Kidney (tissue), 14 donors: ENCODE measurements around the gene HDAC2. TPM values are rescaled to one million over a fixed set of nuclear protein-coding genes. Genes with fewer than 3 reads are reported as not detected.

Experiments used
- DNase-seq, 5 donors: peaks; one replicate each; pipeline ENCODE4 v3.0.0-alpha.2; 2013 to 2020
- FAIRE-seq: peaks from 2 replicates; lab custom pipeline; 2012; peaks lifted over from hg19 to GRCh38; lab: Jason Lieb, UNC
- H3K27ac ChIP-seq, 2 donors: one replicate each; pipeline ENCODE4 v1.7.0; 2013; ENCODE audit warnings: low read depth in 2 of 2, low read length in 2 of 2, inconsistent platforms in 1 of 2
- H3K27me3 ChIP-seq: one replicate; pipeline ENCODE4 v1.7.1; 2013; ENCODE audit warnings: low read length, inconsistent platforms; ENCODE audit not compliant: control insufficient read depth, insufficient read depth
- H3K36me3 ChIP-seq, 3 donors: one replicate each; pipeline versions ENCODE4 v1.7.0 to v1.7.1; 2013; ENCODE audit warnings: low read length in 3 of 3, control low read depth in 1 of 3, inconsistent platforms in 1 of 3; ENCODE audit not compliant: insufficient read depth in 3 of 3, control insufficient read depth in 2 of 3
- H3K4me1 ChIP-seq, 3 donors: one replicate each; pipeline versions ENCODE4 v1.7.0 to v1.7.1; 2013; ENCODE audit warnings: low read length in 3 of 3, inconsistent platforms in 1 of 3, low read depth in 1 of 3; ENCODE audit not compliant: control insufficient read depth in 2 of 3, insufficient read depth in 2 of 3
- H3K4me3 ChIP-seq, 3 donors: one replicate each; pipeline versions ENCODE4 v1.7.0 to v1.8.1; 2013; ENCODE audit warnings: low read length in 3 of 3, control low read depth in 1 of 3, inconsistent platforms in 1 of 3
- H3K9ac ChIP-seq, 3 donors: one replicate each; pipeline versions ENCODE4 v1.7.0 to v1.7.1; 2013; ENCODE audit warnings: low read length in 3 of 3, control low read depth in 1 of 3, inconsistent platforms in 1 of 3
- H3K9me3 ChIP-seq, 3 donors: one replicate each; pipeline versions ENCODE4 v1.7.0 to v1.7.1; 2013; ENCODE audit warnings: low read length in 3 of 3, control low read depth in 1 of 3, inconsistent platforms in 1 of 3; ENCODE audit not compliant: control insufficient read depth in 2 of 3, insufficient read depth in 1 of 3
- intact Hi-C: fragments of 100-400 bp; cut with DNase I; formaldehyde crosslinking; loops from one replicate; pipeline ENCODE4 v1.11.1; 2022
- polyA plus RNA-seq: library from polyadenylated mRNA; stranded (reverse); fragments of 350-450 nt; fragmentation: Illumina TruSeq; extraction: RNeasy Lipid Tissue Mini Kit (QIAGEN cat#74804); gene quantifications from one replicate; pipeline ENCODE4 v1.2.3, GENCODE V29; 2014; ENCODE audit warnings: low read depth, low replicate concordance; ENCODE audit not compliant: insufficient read depth
- total RNA-seq: library from RNA; stranded (reverse); fragmentation: NEBNext Ultra II Directional; extraction: Animal tissue kit (Norgen Biotek cat#: 25700); gene quantifications from one replicate; pipeline ENCODE4 v1.2.1, GENCODE V29; 2021
- TF ChIP-seq, protein P1 (sequence below): IDR thresholded peaks from 3 replicates; pipeline ENCODE4 v1.5.1; 2012; ENCODE audit warnings: mild to moderate bottlenecking, moderate library complexity, borderline replicate concordance; ENCODE audit not compliant: insufficient read depth; ENCODE audit errors: extremely low read depth
- donor health status: control.
- donor health status: control.
- donor health status: control.
- donor health status: control.
- donor health status: control.
- donor health status: DM: yes; HTN: yes; CAD: no.
- donor health status: Normal renal cell carcinoma (clear cell type).

The HDAC2 gene
- total and polyA plus RNA-seq, 2 donors from 2014 or later = 51.9 to 59.1 TPM

DNA sequence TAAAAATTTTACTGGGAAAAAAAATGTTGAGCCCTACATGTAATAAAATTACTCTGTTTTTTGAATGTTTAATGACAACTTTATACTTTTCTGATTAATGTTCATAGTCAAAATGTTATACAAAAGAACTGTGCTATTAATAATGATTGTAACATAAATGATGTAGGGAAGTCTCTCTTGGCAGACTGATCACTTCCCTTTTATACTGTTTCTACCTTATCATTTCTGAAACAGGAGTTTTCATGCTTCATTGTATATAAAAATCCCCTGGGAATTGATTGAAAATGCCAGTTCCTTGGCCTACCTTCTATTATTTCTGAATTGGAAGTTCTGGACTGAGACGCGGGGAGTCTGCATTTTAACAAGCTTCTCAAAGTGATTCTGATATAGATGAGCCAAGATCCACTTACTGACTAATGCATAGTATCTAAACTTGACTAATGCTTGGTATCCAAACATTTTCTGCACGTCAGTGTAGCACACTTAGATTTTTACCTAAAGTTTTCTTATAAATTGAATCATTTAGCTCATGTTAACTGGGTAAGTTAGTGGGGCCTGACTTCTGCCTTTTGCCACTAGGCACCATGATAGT, 7.2 kb upstream of the HDAC2 start:
- Histone ChIP-seq H3K27ac (no peak overlapping the region), H3K27me3 (no peaks in the 10 kb centered on the region), H3K4me3 (no peak overlapping the region), H3K9me3 (no peaks in the 10 kb centered on the region), H3K4me1 (no peaks in the 10 kb centered on the region), H3K36me3 (no peaks in the 10 kb centered on the region), H3K9ac (no peak overlapping the region)
- DNase-seq = no peak
- intact Hi-C loops = no loop called here
- TF ChIP-seq, protein P1, sequence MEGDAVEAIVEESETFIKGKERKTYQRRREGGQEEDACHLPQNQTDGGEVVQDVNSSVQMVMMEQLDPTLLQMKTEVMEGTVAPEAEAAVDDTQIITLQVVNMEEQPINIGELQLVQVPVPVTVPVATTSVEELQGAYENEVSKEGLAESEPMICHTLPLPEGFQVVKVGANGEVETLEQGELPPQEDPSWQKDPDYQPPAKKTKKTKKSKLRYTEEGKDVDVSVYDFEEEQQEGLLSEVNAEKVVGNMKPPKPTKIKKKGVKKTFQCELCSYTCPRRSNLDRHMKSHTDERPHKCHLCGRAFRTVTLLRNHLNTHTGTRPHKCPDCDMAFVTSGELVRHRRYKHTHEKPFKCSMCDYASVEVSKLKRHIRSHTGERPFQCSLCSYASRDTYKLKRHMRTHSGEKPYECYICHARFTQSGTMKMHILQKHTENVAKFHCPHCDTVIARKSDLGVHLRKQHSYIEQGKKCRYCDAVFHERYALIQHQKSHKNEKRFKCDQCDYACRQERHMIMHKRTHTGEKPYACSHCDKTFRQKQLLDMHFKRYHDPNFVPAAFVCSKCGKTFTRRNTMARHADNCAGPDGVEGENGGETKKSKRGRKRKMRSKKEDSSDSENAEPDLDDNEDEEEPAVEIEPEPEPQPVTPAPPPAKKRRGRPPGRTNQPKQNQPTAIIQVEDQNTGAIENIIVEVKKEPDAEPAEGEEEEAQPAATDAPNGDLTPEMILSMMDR = no peak
- FAIRE-seq = no peak

DNA sequence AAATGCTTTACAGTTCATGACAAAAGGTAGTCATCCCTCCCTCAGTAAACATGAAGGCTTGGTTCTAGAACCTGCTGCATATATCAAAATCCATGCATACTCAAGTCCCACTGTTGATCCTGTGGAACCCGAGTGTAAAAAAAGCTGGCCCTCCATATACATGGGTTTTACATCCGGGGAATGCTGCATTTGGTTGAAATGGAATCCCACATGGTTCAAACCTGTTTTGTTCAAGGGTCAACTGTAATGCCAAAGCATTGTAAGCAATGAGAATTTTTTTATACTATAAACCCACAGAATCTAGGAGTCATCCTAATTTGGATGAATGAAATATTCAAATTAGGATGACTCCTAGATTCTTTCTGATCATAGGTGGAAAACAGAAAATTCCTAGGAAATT, 5.9 kb upstream of the HDAC2 start:
- Histone ChIP-seq H3K27me3 (no peaks in the 10 kb centered on the region), H3K27ac (no peak overlapping the region), H3K9ac (no peak overlapping the region), H3K9me3 (no peaks in the 10 kb centered on the region), H3K36me3 (no peaks in the 10 kb centered on the region), H3K4me3 (no peak overlapping the region), H3K4me1 (no peaks in the 10 kb centered on the region)
- intact Hi-C loops = no loop called here
- TF ChIP-seq, protein P1 = no peak
- DNase-seq (no peak), FAIRE-seq (no peak)

DNA sequence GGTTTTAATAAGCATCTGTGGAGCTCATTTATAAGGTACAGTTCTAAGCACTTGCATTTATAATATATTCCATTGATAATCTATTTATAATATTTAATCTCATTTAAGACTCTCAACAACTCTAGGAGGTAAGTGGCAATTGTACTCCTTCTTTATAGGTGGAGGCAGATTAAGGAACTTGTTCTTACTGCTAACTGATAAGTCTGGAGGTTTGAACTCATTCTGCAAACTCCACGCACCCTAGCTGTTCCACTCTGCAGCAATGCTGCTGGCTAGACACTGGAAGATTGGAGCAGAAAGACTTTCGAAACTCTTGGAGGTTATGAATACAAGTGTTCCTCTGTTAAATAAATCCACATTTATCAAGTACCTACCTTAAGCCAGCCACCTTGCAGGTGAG, 793 bp upstream of the HDAC2 start:
- H3K36me3 ChIP-seq = no peaks in the 10 kb centered on the region
- DNase-seq (peak in 2 of 5 donors; percentile 12 to 41), FAIRE-seq (no peak)
- TF ChIP-seq, protein P1 = no peak
- intact Hi-C loops = no loop called here
- no peaks in the 10 kb centered on the region for H3K27me3 ChIP-seq
- no peak overlapping the region for H3K27ac ChIP-seq
- H3K9me3 ChIP-seq = no peaks in the 10 kb centered on the region
- H3K4me1 ChIP-seq = peaks cover 0 to 10% (median 4%) of the 10 kb centered on the region in 3 donors
- peak overlapping the region; percentile 81 to 99 (median 86) for H3K4me3 ChIP-seq
- H3K9ac ChIP-seq = peak overlapping the region in 1 of 3 donors; percentile 46
